H1 (cell line): Measurements from ENCODE around the gene TTC39A. TPM values are rescaled to one million over a fixed set of nuclear protein-coding genes. Genes with fewer than 3 reads are reported as not detected.

Experiments used
- CTCF ChIA-PET: fragments of 300-600 bp; sonication (Branson Sonifier 250); formaldehyde crosslinking; loops from one replicate; lab custom pipeline; 2021; ENCODE audit not compliant: partially characterized antibody; lab: Charles Lee
- POLR2A ChIA-PET: fragments of 300-600 bp; sonication (Branson Sonifier 250); formaldehyde crosslinking; loops from one replicate; lab custom pipeline; 2021; ENCODE audit warnings: inconsistent platforms; ENCODE audit not compliant: partially characterized antibody; lab: Charles Lee
- DNase-seq, 2 experiments: peaks; one replicate each; pipeline versions ENCODE4 v3.0.0 to v3.0.0-alpha.2; 2010 to 2022; ENCODE audit warnings: low spot score in 2 of 2, low read depth in 1 of 2, mixed read lengths in 1 of 2
- FAIRE-seq: peaks from 2 replicates; lab custom pipeline; 2011; peaks lifted over from hg19 to GRCh38; lab: Jason Lieb, UNC
- H2AFZ ChIP-seq: 2 replicates; pipeline ENCODE4 v1.8.1; 2012; ENCODE audit warnings: low read length, inconsistent platforms
- H2AK5ac ChIP-seq: 2 replicates; pipeline ENCODE4 v1.6.1; 2013; ENCODE audit warnings: low read depth, low read length
- H2BK120ac ChIP-seq: replicated peaks from 2 replicates; pipeline ENCODE3; 2013; ENCODE audit warnings: low read depth, low read length, inconsistent platforms
- H2BK12ac ChIP-seq: 2 replicates; pipeline ENCODE4 v1.6.1; 2013; ENCODE audit warnings: low read depth, low read length
- H2BK15ac ChIP-seq: 2 replicates; pipeline ENCODE4 v1.6.1; 2013; ENCODE audit warnings: low read length
- H2BK20ac ChIP-seq: 2 replicates; pipeline ENCODE4 v1.6.1; 2013; ENCODE audit warnings: low read length
- H2BK5ac ChIP-seq: 2 replicates; pipeline ENCODE4 v1.6.1; 2013; ENCODE audit warnings: low read depth, low read length
- H3K14ac ChIP-seq: 2 replicates; pipeline ENCODE4 v1.6.1; 2013; ENCODE audit warnings: inconsistent platforms; ENCODE audit not compliant: insufficient read length
- H3K18ac ChIP-seq: 2 replicates; pipeline ENCODE4 v1.6.1; 2013; ENCODE audit warnings: low read length; ENCODE audit errors: extremely low read depth
- H3K23ac ChIP-seq: 2 replicates; pipeline ENCODE4 v1.6.1; 2013; ENCODE audit warnings: inconsistent platforms; ENCODE audit not compliant: insufficient read length
- H3K23me2 ChIP-seq: 2 replicates; pipeline ENCODE4 v1.6.1; 2013; ENCODE audit warnings: low read depth, low read length
- H3K27ac ChIP-seq: 2 replicates; pipeline ENCODE4 v1.6.1; 2011; ENCODE audit warnings: low read depth, low read length, inconsistent platforms
- H3K27me3 ChIP-seq, 4 experiments: replicated peaks in 1 of 4; 1 replicate in 1 of 4; 2 replicates in 3 of 4; pipeline versions ENCODE4 v1.6.1 to v1.8.1; 2011 to 2013; ENCODE audit warnings: low read length in 3 of 4, mild to moderate bottlenecking in 3 of 4, inconsistent platforms in 2 of 4, mixed read lengths in 2 of 4, moderate library complexity in 1 of 4; ENCODE audit not compliant: control insufficient read depth in 3 of 4, insufficient read depth in 3 of 4; ENCODE audit errors: extremely low read depth in 1 of 4
- H3K36me3 ChIP-seq, 4 experiments: 2 replicates each; pipeline versions ENCODE4 v1.6.1 to v1.8.1; 2011 to 2013; ENCODE audit warnings: mild to moderate bottlenecking in 4 of 4, low read length in 3 of 4, moderate library complexity in 2 of 4, control low read depth in 1 of 4, inconsistent platforms in 1 of 4; ENCODE audit not compliant: insufficient read depth in 4 of 4, control insufficient read depth in 2 of 4
- H3K4ac ChIP-seq: replicated peaks from 2 replicates; pipeline ENCODE3; 2013; ENCODE audit warnings: low read length, low read depth, mixed read lengths, inconsistent platforms; ENCODE audit not compliant: insufficient read length
- H3K4me1 ChIP-seq, 4 experiments: replicated peaks in 1 of 4; 1 replicate in 1 of 4; 2 replicates in 3 of 4; pipeline versions ENCODE4 v1.6.1 to v1.8.1; 2011 to 2013; ENCODE audit warnings: low read length in 3 of 4, inconsistent platforms in 2 of 4, mixed read lengths in 1 of 4; ENCODE audit not compliant: insufficient read depth in 4 of 4, control insufficient read depth in 3 of 4
- H3K4me2 ChIP-seq, 2 experiments: 2 replicates each; pipeline versions ENCODE4 v1.6.1 to v1.8.1; 2011 to 2013; ENCODE audit warnings: low read depth in 2 of 2, low read length in 2 of 2, control low read depth in 1 of 2, inconsistent platforms in 1 of 2, mild to moderate bottlenecking in 1 of 2; ENCODE audit not compliant: insufficient read depth in 1 of 2
- H3K4me3 ChIP-seq, 4 experiments: fragments of 200-600, 300-600 bp in 1 of 4; sonication (generic), shearing (Covaris generic), sonication (Bioruptor Twin) in 1 of 4; 2 replicates each; pipeline versions ENCODE4 v1.5.1 to v1.8.1; 2011 to 2016; ENCODE audit warnings: low read length in 4 of 4, low read depth in 3 of 4, control low read depth in 2 of 4, inconsistent platforms in 2 of 4, mild to moderate bottlenecking in 2 of 4, mixed read lengths in 1 of 4, moderate library complexity in 1 of 4; ENCODE audit not compliant: insufficient read depth in 2 of 4; ENCODE audit errors: extremely low read depth in 1 of 4
- H3K56ac ChIP-seq: replicated peaks from 2 replicates; pipeline ENCODE3; 2013; ENCODE audit warnings: low read depth, mild to moderate bottlenecking, mixed read lengths, low read length, inconsistent platforms; ENCODE audit not compliant: insufficient read length
- H3K79me1 ChIP-seq: 2 replicates; pipeline ENCODE4 v1.6.1; 2013; ENCODE audit warnings: low read depth, low read length, control low read depth
- H3K79me2 ChIP-seq, 2 experiments: 2 replicates each; pipeline versions ENCODE4 v1.6.1 to v1.8.1; 2012 to 2013; ENCODE audit warnings: low read length in 2 of 2, mild to moderate bottlenecking in 2 of 2, inconsistent platforms in 1 of 2; ENCODE audit not compliant: insufficient read depth in 2 of 2, control insufficient read depth in 1 of 2
- H3K9ac ChIP-seq, 4 experiments: replicated peaks in 1 of 4; 1 replicate in 1 of 4; 2 replicates in 3 of 4; pipeline versions ENCODE4 v1.6.1 to v1.8.1; 2011 to 2013; ENCODE audit warnings: low read depth in 3 of 4, low read length in 3 of 4, control low read depth in 2 of 4, mild to moderate bottlenecking in 2 of 4, moderate library complexity in 2 of 4, inconsistent platforms in 1 of 4; ENCODE audit errors: extremely low read depth in 1 of 4
- H3K9me3 ChIP-seq, 2 experiments: 2 replicates each; pipeline versions ENCODE4 v1.6.1 to v1.8.1; 2012 to 2013; ENCODE audit warnings: mild to moderate bottlenecking in 2 of 2, moderate library complexity in 2 of 2, control low read depth in 1 of 2, inconsistent platforms in 1 of 2, low read depth in 1 of 2, low read length in 1 of 2, mixed read lengths in 1 of 2; ENCODE audit not compliant: insufficient read depth in 2 of 2
- H4K20me1 ChIP-seq, 2 experiments: replicated peaks in 1 of 2; 2 replicates each; pipeline versions ENCODE3 to v1.8.1; 2011 to 2013; ENCODE audit warnings: inconsistent platforms in 2 of 2, low read length in 2 of 2, mild to moderate bottlenecking in 1 of 2; ENCODE audit not compliant: insufficient read depth in 2 of 2, control insufficient read depth in 1 of 2
- H4K5ac ChIP-seq: 2 replicates; pipeline ENCODE4 v1.6.1; 2013; ENCODE audit warnings: low read length, low read depth, mixed read lengths, inconsistent platforms; ENCODE audit not compliant: insufficient read length
- H4K8ac ChIP-seq: 2 replicates; pipeline ENCODE4 v1.8.0; 2013; ENCODE audit warnings: mild to moderate bottlenecking, moderate library complexity, low read length, inconsistent platforms; ENCODE audit not compliant: insufficient read depth; ENCODE audit errors: extremely low read depth
- H4K91ac ChIP-seq: replicated peaks from 2 replicates; pipeline ENCODE3; 2013; ENCODE audit warnings: low read length, mixed read lengths, inconsistent platforms; ENCODE audit not compliant: insufficient read length
- HDAC6 ChIP-seq: IDR thresholded peaks from one replicate; pipeline ENCODE4 v1.7.1; 2012; ENCODE audit warnings: low read depth, mild to moderate bottlenecking, inconsistent platforms, low read length, moderate library complexity
- WGBS, 2 experiments: shearing (Covaris generic) in 1 of 2; methylation state at CpG; one replicate each; pipeline versions ENCODE4 v1.1.6 to v1.1.7; 2013 to 2015; ENCODE audit warnings: low lambda C conversion rate in 2 of 2, mixed read lengths in 2 of 2, inconsistent platforms in 1 of 2, low coverage in 1 of 2, missing lambda C conversion rate in 1 of 2; ENCODE audit not compliant: insufficient replicate concordance in 2 of 2, insufficient coverage in 1 of 2, insufficient read length in 1 of 2; ENCODE audit errors: extremely low coverage in 1 of 2, missing lambda C conversion rate in 1 of 2; 5-methylcytosine and 5-hydroxymethylcytosine counted together
- polyA plus RNA-seq, 7 experiments: library from polyadenylated mRNA; depleted of rRNA in 3 of 7; stranded (reverse) in 5 of 7; unstranded in 2 of 7; fragments of >200 nt in 5 of 7; fragments of 200-250 nt in 2 of 7; gene quantifications; 1 replicate in 5 of 7; 2 replicates in 1 of 7; 4 replicates in 1 of 7; pipeline versions ENCODE4 v1.2.1 to v1.2.3, GENCODE V29; 2011 to 2013; ENCODE audit warnings: missing spikeins in 2 of 7, mixed read lengths in 2 of 7
- total RNA-seq: library from RNA; stranded (reverse); fragmentation: NEBNext Ultra II Directional; extraction: Animal tissue kit (Norgen Biotek cat#: 25700); gene quantifications from 2 replicates; pipeline ENCODE4 v1.2.1, GENCODE V29; 2021

The TTC39A gene
- total and polyA plus RNA-seq, 2 of the 8 experiments (the other 6 are each of a cell fraction or from before 2014, with no cell fraction given), result 5.5 to 5.8 TPM

DNA sequence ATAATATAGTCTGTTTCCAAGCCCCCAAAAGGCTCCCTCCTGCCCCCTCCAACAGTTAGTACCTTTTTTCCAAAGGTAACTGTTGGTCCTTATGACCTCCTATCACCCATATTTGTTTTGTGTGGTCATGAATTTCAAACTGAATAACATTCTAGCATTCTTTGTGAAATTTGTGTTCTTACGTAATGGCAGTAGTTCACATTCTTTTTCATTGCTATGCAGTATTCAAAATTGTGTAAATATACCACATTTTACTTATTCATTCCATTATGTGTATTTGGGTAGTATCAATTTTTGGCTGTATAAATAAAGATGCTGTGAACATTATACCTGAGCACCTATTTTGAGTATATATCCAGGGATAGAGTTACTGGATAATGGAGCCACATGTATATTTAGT is 80.9 kb downstream of the TTC39A start:
- Histone ChIP-seq H4K5ac (no peak overlapping the region), H3K23me2 (no peaks in the 10 kb centered on the region), H3K27ac (no peak overlapping the region), H4K20me1 (peaks cover 0 to 3% of the 10 kb centered on the region in 2 experiments), H3K23ac (no peak overlapping the region), H3K9me3 (no peaks in the 10 kb centered on the region), H3K4ac (no peak overlapping the region), H3K14ac (no peak overlapping the region), H4K91ac (no peak overlapping the region), H2BK5ac (no peak overlapping the region), H3K27me3 (no peaks in the 10 kb centered on the region), H2BK12ac (no peak overlapping the region), H2BK15ac (no peak overlapping the region), H2AFZ (no peak overlapping the region), H2BK120ac (no peak overlapping the region), H2BK20ac (no peak overlapping the region), H3K4me3 (no peak overlapping the region), H3K9ac (no peak overlapping the region), H3K36me3 (no peaks in the 10 kb centered on the region), H3K79me2 (peaks cover 0 to 74% of the 10 kb centered on the region in 2 experiments; a peak in 3 of 4 replicates), H3K56ac (no peak overlapping the region), H4K8ac (no peak overlapping the region), H3K4me2 (no peak overlapping the region), H3K18ac (no peak overlapping the region), H3K4me1 (no peaks in the 10 kb centered on the region), H3K79me1 (peaks cover 4% of the 10 kb centered on the region; the same call in 1 of the 2 replicates), H2AK5ac (no peak overlapping the region)
- TF ChIP-seq HDAC6, result no peak
- WGBS, 2 experiments, result 86% methylated on average over 1 of the region's 1 CpG; no CpG with 5 or more reads in 1 of the 2 experiments
- FAIRE-seq (no peak), DNase-seq (no peak)
- ChIA-PET CTCF (interaction anchor here (1.2 kb wide), 1 partner anchor 59 kb away, joined by 6 read pairs; no protein-coding TSS in a partner anchor), POLR2A (no interaction called here)
